ENCODE data around the gene XCR1.
"Not testable (repeated sequence)": the region's sequence is repeated elsewhere in the genome, so short reads cannot be mapped to it uniquely, and the experiment has no call there.

The XCR1 gene

GRCh38 chr3:46038916-46039315, 11.6 kb upstream of the XCR1 start:
- WGBS, 2 experiments (ENCODE audit: insufficient coverage in 2 of 2) = no CpG with 5 or more reads among the region's 1 CpG
- no peaks in the 10 kb centered on the region for H3K36me3 ChIP-seq (ENCODE audit: control insufficient read depth, insufficient read depth, low read length)
- H3K27ac ChIP-seq (ENCODE audit: low read depth, low read length, severe bottlenecking) = no peak overlapping the region
- no peak overlapping the region for H3K4me3 ChIP-seq (ENCODE audit: extremely low read depth, insufficient read depth, low read length, poor library complexity, severe bottlenecking)
- no peaks in the 10 kb centered on the region for H3K9me3 ChIP-seq (ENCODE audit: control insufficient read depth, low read length)
- no peaks in the 10 kb centered on the region for H3K4me1 ChIP-seq (ENCODE audit: control insufficient read depth, insufficient read depth, low read length, poor library complexity, severe bottlenecking)

- not testable (repeated sequence) for H3K4me1 ChIP-seq (ENCODE audit: control insufficient read depth, insufficient read depth, low read length, poor library complexity, severe bottlenecking); H3K36me3 ChIP-seq (ENCODE audit: control insufficient read depth, insufficient read depth, low read length); H3K4me3 ChIP-seq (ENCODE audit: extremely low read depth, insufficient read depth, low read length, poor library complexity, severe bottlenecking); H3K9me3 ChIP-seq (ENCODE audit: control insufficient read depth, low read length); H3K27ac ChIP-seq (ENCODE audit: low read depth, low read length, severe bottlenecking)
- WGBS, 2 experiments (ENCODE audit: insufficient coverage in 2 of 2) = 80 to 88% methylated on average over 1 of the region's 3 CpGs
These were observed 10.8 kb upstream of the XCR1 start for GRCh38 chr3:46038071-46038470.

GRCh38 chr3:46036191-46036590, 8.9 kb upstream of the XCR1 start:
- Histone ChIP-seq H3K36me3 (ENCODE audit: control insufficient read depth, insufficient read depth, low read length) (no peaks in the 10 kb centered on the region), H3K27ac (ENCODE audit: low read depth, low read length, severe bottlenecking) (no peak overlapping the region), H3K4me3 (ENCODE audit: extremely low read depth, insufficient read depth, low read length, poor library complexity, severe bottlenecking) (no peak overlapping the region), H3K4me1 (ENCODE audit: control insufficient read depth, insufficient read depth, low read length, poor library complexity, severe bottlenecking) (no peaks in the 10 kb centered on the region), H3K9me3 (ENCODE audit: control insufficient read depth, low read length) (peaks cover 4% of the 10 kb centered on the region)
- WGBS, 2 experiments (ENCODE audit: insufficient coverage in 2 of 2) = no CpG with 5 or more reads among the region's 1 CpG

- H3K4me3 ChIP-seq (ENCODE audit: extremely low read depth, insufficient read depth, low read length, poor library complexity, severe bottlenecking) = no peak overlapping the region
- H3K4me1 ChIP-seq (ENCODE audit: control insufficient read depth, insufficient read depth, low read length, poor library complexity, severe bottlenecking) = no peaks in the 10 kb centered on the region
- H3K9me3 ChIP-seq (ENCODE audit: control insufficient read depth, low read length) = peaks cover 8% of the 10 kb centered on the region
- no peaks in the 10 kb centered on the region for H3K36me3 ChIP-seq (ENCODE audit: control insufficient read depth, insufficient read depth, low read length)
- no peak overlapping the region for H3K27ac ChIP-seq (ENCODE audit: low read depth, low read length, severe bottlenecking)
- 97 to 100% methylated on average over 2 of the region's 2 CpGs for WGBS, 2 experiments (ENCODE audit: insufficient coverage in 2 of 2)
These were observed 4.5 kb upstream of the XCR1 start for GRCh38 chr3:46031747-46032146.

GRCh38 chr3:46031269-46031668, 4.0 kb upstream of the XCR1 start:
- Histone ChIP-seq H3K4me1 (ENCODE audit: control insufficient read depth, insufficient read depth, low read length, poor library complexity, severe bottlenecking) (no peaks in the 10 kb centered on the region), H3K4me3 (ENCODE audit: extremely low read depth, insufficient read depth, low read length, poor library complexity, severe bottlenecking) (no peak overlapping the region), H3K9me3 (ENCODE audit: control insufficient read depth, low read length) (peaks cover 8% of the 10 kb centered on the region), H3K27ac (ENCODE audit: low read depth, low read length, severe bottlenecking) (no peak overlapping the region), H3K36me3 (ENCODE audit: control insufficient read depth, insufficient read depth, low read length) (no peaks in the 10 kb centered on the region)
- WGBS, 2 experiments (ENCODE audit: insufficient coverage in 2 of 2) = 89% methylated on average over 4 of the region's 4 CpGs

GRCh38 chr3:46030626-46031025, 3.3 kb upstream of the XCR1 start:
- 91 to 97% methylated on average over 5 of the region's 6 CpGs for WGBS, 2 experiments (ENCODE audit: insufficient coverage in 2 of 2)

GRCh38 chr3:46029953-46030543, 2.8 kb upstream of the XCR1 start:
- no peak overlapping the region for H3K27ac ChIP-seq (ENCODE audit: low read depth, low read length, severe bottlenecking)
- H3K4me3 ChIP-seq (ENCODE audit: extremely low read depth, insufficient read depth, low read length, poor library complexity, severe bottlenecking) = no peak overlapping the region
- H3K9me3 ChIP-seq (ENCODE audit: control insufficient read depth, low read length) = peaks cover 8% of the 10 kb centered on the region
- no peaks in the 10 kb centered on the region for H3K4me1 ChIP-seq (ENCODE audit: control insufficient read depth, insufficient read depth, low read length, poor library complexity, severe bottlenecking)
- no peaks in the 10 kb centered on the region for H3K36me3 ChIP-seq (ENCODE audit: control insufficient read depth, insufficient read depth, low read length)
- no CpG with 5 or more reads among the region's 1 CpG for WGBS, 2 experiments (ENCODE audit: insufficient coverage in 2 of 2)

More at GRCh38 chr3:46030626-46031025, 3.3 kb upstream of the XCR1 start:
- no peaks in the 10 kb centered on the region for H3K4me1 ChIP-seq (ENCODE audit: control insufficient read depth, insufficient read depth, low read length, poor library complexity, severe bottlenecking)
- H3K27ac ChIP-seq (ENCODE audit: low read depth, low read length, severe bottlenecking) = no peak overlapping the region
- H3K4me3 ChIP-seq (ENCODE audit: extremely low read depth, insufficient read depth, low read length, poor library complexity, severe bottlenecking) = no peak overlapping the region
- no peaks in the 10 kb centered on the region for H3K36me3 ChIP-seq (ENCODE audit: control insufficient read depth, insufficient read depth, low read length)
- H3K9me3 ChIP-seq (ENCODE audit: control insufficient read depth, low read length) = peaks cover 8% of the 10 kb centered on the region

GRCh38 chr3:46027736-46028397, 584 bp upstream of the XCR1 start:
- H3K4me1 ChIP-seq (ENCODE audit: control insufficient read depth, insufficient read depth, low read length, poor library complexity, severe bottlenecking) = no peaks in the 10 kb centered on the region
- H3K4me3 ChIP-seq (ENCODE audit: extremely low read depth, insufficient read depth, low read length, poor library complexity, severe bottlenecking) = no peak overlapping the region
- H3K9me3 ChIP-seq (ENCODE audit: control insufficient read depth, low read length) = peaks cover 8% of the 10 kb centered on the region
- H3K36me3 ChIP-seq (ENCODE audit: control insufficient read depth, insufficient read depth, low read length) = no peaks in the 10 kb centered on the region
- 86 to 88% methylated on average over 5 of the region's 6 CpGs for WGBS, 2 experiments (ENCODE audit: insufficient coverage in 2 of 2)
- H3K27ac ChIP-seq (ENCODE audit: low read depth, low read length, severe bottlenecking) = no peak overlapping the region

GRCh38 chr3:46025139-46025538, 2.1 kb downstream of the XCR1 start:
- Histone ChIP-seq H3K36me3 (ENCODE audit: control insufficient read depth, insufficient read depth, low read length) (no peaks in the 10 kb centered on the region), H3K4me3 (ENCODE audit: extremely low read depth, insufficient read depth, low read length, poor library complexity, severe bottlenecking) (no peak overlapping the region), H3K27ac (ENCODE audit: low read depth, low read length, severe bottlenecking) (no peak overlapping the region), H3K9me3 (ENCODE audit: control insufficient read depth, low read length) (peaks cover 4% of the 10 kb centered on the region), H3K4me1 (ENCODE audit: control insufficient read depth, insufficient read depth, low read length, poor library complexity, severe bottlenecking) (no peaks in the 10 kb centered on the region)
- 80% methylated on average over 1 of the region's 1 CpG; no CpG with 5 or more reads in 1 of the 2 experiments for WGBS, 2 experiments (ENCODE audit: insufficient coverage in 2 of 2)

DNA sequence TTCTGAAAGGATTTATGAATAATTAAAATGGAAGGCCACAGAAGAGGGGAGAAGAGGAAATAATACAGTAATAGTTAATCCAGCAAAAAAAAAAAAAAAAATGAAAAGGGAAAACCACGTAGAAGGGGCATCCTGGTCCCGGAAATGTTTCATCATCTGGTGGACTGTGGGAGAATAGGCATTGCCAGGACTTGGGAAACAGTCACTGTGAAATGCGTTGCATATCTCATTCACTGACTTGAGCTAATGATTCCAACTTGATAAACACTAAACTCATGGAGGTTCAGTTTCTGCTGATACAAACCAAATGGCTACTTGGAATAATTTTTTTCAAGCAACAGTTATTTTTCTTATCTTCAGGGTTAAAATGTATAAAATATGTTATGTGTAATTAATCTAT, 3.2 kb downstream of the XCR1 start:
- Histone ChIP-seq H3K36me3 (ENCODE audit: control insufficient read depth, insufficient read depth, low read length) (no peaks in the 10 kb centered on the region), H3K27ac (ENCODE audit: low read depth, low read length, severe bottlenecking) (no peak overlapping the region), H3K4me3 (ENCODE audit: extremely low read depth, insufficient read depth, low read length, poor library complexity, severe bottlenecking) (no peak overlapping the region), H3K9me3 (ENCODE audit: control insufficient read depth, low read length) (peaks cover 4% of the 10 kb centered on the region), H3K4me1 (ENCODE audit: control insufficient read depth, insufficient read depth, low read length, poor library complexity, severe bottlenecking) (no peaks in the 10 kb centered on the region)
- 90 to 100% methylated on average over 1 to 2 of the region's 3 CpGs for WGBS, 2 experiments (ENCODE audit: insufficient coverage in 2 of 2)

Data from mesodermal cell (in vitro differentiated cells).